HepG2 (cell line): ENCODE results near the gene MRPL37. TPM values are rescaled to one million over a fixed set of nuclear protein-coding genes. Genes with fewer than 3 reads are reported as not detected.

Experiments used
- ARID4A ChIP-seq: sonication (generic); formaldehyde crosslinking; IDR thresholded peaks from 2 replicates; pipeline ENCODE4 v1.5.0; 2020; ENCODE audit warnings: mild to moderate bottlenecking, missing genetic modification reagents, borderline replicate concordance
- CBX1 ChIP-seq: IDR thresholded peaks from one replicate; pipeline ENCODE4 v1.6.1; 2016; ENCODE audit warnings: antibody characterized with exemption, low read depth
- ELF1 ChIP-seq: sonication (generic); formaldehyde crosslinking; IDR thresholded peaks from 2 replicates; pipeline ENCODE4 v1.4.0; 2020; ENCODE audit warnings: missing genetic modification reagents
- HOXA7 ChIP-seq: sonication (generic); formaldehyde crosslinking; IDR thresholded peaks from 2 replicates; pipeline ENCODE4 v1.8.1; 2022; ENCODE audit warnings: mild to moderate bottlenecking, missing genetic modification reagents, moderate library complexity
- KLF11 ChIP-seq: IDR thresholded peaks from 2 replicates; pipeline ENCODE4 v1.6.1; 2016; ENCODE audit warnings: missing compliant biosample characterization
- RNF219 ChIP-seq: sonication (generic); formaldehyde crosslinking; IDR thresholded peaks from 2 replicates; pipeline ENCODE4 v1.5.0; 2020; ENCODE audit warnings: mild to moderate bottlenecking, missing genetic modification reagents
- SKI ChIP-seq: fragments of 450-650 bp; IDR thresholded peaks from one replicate; pipeline ENCODE4 v1.6.1; 2018; ENCODE audit warnings: mild to moderate bottlenecking; ENCODE audit not compliant: partially characterized antibody
- SSRP1 ChIP-seq: IDR thresholded peaks from 2 replicates; pipeline ENCODE4 v1.6.1; 2016; ENCODE audit warnings: control low read depth
- ZBTB34 ChIP-seq: sonication (generic); formaldehyde crosslinking; IDR thresholded peaks from 2 replicates; pipeline ENCODE4 v1.8.0; 2022; ENCODE audit warnings: mild to moderate bottlenecking, missing genetic modification reagents
- ZNF143 ChIP-seq: sonication (generic); formaldehyde crosslinking; IDR thresholded peaks from 2 replicates; pipeline ENCODE4 v1.4.0; 2020; ENCODE audit warnings: missing genetic modification reagents
- ZNF274 ChIP-seq: sonication (generic); formaldehyde crosslinking; IDR thresholded peaks from 2 replicates; pipeline ENCODE4 v1.5.1; 2020; ENCODE audit warnings: mild to moderate bottlenecking, missing genetic modification reagents
- ZNF292 ChIP-seq: sonication (generic); formaldehyde crosslinking; IDR thresholded peaks from 2 replicates; pipeline ENCODE4 v1.8.1; 2022; ENCODE audit warnings: mild to moderate bottlenecking, low read depth, missing genetic modification reagents, borderline replicate concordance
- ZNF792 ChIP-seq: IDR thresholded peaks from 2 replicates; pipeline ENCODE4 v1.6.1; 2016
- polyA plus RNA-seq, 8 experiments: library from polyadenylated mRNA; depleted of rRNA in 3 of 8; stranded (reverse) in 7 of 8; unstranded in 1 of 8; fragments of >200 nt; fragmentation: Illumina TruSeq in 4 of 8; extraction: Trizol in 4 of 8; gene quantifications; 2 replicates each; pipeline versions ENCODE4 v1.2.1 to v1.2.3, GENCODE V29; 2011 to 2016; ENCODE audit warnings: low read depth in 4 of 8, missing spikeins in 1 of 8, mixed read lengths in 1 of 8; ENCODE audit not compliant: insufficient read depth in 1 of 8
- total RNA-seq, 5 experiments: library from RNA; depleted of rRNA; stranded (reverse); fragments of >200 nt; fragmentation: Illumina TruSeq; extraction: Trizol; gene quantifications; 2 replicates each; pipeline ENCODE4 v1.2.3, GENCODE V29; 2016; ENCODE audit warnings: low read depth in 1 of 5
- TF ChIP-seq, protein P1 (sequence below): sonication (generic); formaldehyde crosslinking; IDR thresholded peaks from 2 replicates; pipeline ENCODE4 v1.9.0; 2021; ENCODE audit warnings: missing genetic modification reagents, borderline replicate concordance
- TF ChIP-seq, protein P2 (sequence below): sonication (generic); formaldehyde crosslinking; IDR thresholded peaks from 2 replicates; pipeline ENCODE4 v1.5.1; 2020; ENCODE audit warnings: mild to moderate bottlenecking, missing genetic modification reagents, moderate library complexity

The MRPL37 gene
- total and polyA plus RNA-seq, 2 of the 13 experiments (the other 11 are each of a cell fraction or from before 2014, with no cell fraction given), result 31.7 to 127 TPM

DNA sequence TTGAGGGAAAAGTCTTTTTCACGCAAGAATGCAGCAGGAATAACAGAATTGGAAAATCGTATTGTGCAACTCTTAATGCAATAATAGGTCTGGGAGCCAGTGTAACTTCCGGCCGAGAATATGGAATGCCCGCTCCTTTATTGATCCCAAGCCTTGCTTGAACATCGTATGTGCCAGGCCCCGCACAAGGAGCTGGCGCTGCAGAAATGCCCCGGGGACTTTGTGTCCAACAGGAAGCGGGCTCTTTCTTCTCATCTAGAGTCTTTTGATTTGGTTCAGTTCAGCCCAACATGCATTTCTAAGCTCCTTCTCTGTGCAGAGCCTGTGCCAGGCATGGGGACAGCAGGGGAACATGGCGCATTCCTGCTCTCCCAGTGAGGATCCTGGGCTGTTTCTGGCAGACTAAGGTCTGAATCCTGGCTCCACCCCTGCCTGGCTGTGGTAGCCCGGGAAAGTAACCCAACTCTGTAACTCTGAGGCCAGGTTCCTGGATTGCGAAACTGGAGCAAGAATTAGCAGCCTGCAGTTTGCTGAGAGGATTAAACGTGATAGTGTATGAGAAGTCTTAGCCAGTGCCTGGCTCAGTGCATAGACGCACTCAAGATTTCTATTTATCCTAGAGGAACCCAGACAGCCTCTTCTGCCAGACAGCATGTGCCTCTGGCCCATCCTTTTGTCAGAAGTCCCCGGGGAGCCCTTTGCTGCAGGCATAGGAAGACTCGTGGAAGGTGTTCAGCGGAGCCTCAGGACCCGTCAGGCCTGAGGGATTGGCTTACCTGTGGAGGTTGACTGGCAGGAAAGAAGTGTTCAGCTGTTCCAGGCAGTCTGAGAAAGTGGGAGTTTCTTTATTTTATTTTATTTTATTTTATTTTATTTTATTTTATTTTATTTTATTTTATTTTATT is 46.2 kb upstream of the MRPL37 start (continued):
- TF ChIP-seq KLF11 (CRISPR knock-in tag) (no peak), ZBTB34 (CRISPR knock-in tag) (0 out of 2 replicates have a peak, but pooled peaks have one; percentile 25), RNF219 (CRISPR knock-in tag) (no peak), ZNF792 (CRISPR knock-in tag) (peak; percentile 62; the same call in 1 of the 2 replicates), ELF1 (peak; percentile 58; the same call in 1 of the 2 replicates), CBX1 (no peak), ZNF292 (CRISPR knock-in tag) (peak; percentile 90; the same call in 1 of the 2 replicates), ARID4A (CRISPR knock-in tag) (peak; percentile 41; the same call in 1 of the 2 replicates), ZNF274 (no peak), ZNF143 (CRISPR knock-in tag) (0 out of 2 replicates have a peak, but pooled peaks have one; percentile 12), SSRP1 (CRISPR knock-in tag) (no peak), SKI (peak; percentile 23), HOXA7 (no peak)
- TF ChIP-seq, protein P1, sequence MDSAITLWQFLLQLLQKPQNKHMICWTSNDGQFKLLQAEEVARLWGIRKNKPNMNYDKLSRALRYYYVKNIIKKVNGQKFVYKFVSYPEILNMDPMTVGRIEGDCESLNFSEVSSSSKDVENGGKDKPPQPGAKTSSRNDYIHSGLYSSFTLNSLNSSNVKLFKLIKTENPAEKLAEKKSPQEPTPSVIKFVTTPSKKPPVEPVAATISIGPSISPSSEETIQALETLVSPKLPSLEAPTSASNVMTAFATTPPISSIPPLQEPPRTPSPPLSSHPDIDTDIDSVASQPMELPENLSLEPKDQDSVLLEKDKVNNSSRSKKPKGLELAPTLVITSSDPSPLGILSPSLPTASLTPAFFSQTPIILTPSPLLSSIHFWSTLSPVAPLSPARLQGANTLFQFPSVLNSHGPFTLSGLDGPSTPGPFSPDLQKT (CRISPR knock-in tag), result no peak
- TF ChIP-seq, protein P2, sequence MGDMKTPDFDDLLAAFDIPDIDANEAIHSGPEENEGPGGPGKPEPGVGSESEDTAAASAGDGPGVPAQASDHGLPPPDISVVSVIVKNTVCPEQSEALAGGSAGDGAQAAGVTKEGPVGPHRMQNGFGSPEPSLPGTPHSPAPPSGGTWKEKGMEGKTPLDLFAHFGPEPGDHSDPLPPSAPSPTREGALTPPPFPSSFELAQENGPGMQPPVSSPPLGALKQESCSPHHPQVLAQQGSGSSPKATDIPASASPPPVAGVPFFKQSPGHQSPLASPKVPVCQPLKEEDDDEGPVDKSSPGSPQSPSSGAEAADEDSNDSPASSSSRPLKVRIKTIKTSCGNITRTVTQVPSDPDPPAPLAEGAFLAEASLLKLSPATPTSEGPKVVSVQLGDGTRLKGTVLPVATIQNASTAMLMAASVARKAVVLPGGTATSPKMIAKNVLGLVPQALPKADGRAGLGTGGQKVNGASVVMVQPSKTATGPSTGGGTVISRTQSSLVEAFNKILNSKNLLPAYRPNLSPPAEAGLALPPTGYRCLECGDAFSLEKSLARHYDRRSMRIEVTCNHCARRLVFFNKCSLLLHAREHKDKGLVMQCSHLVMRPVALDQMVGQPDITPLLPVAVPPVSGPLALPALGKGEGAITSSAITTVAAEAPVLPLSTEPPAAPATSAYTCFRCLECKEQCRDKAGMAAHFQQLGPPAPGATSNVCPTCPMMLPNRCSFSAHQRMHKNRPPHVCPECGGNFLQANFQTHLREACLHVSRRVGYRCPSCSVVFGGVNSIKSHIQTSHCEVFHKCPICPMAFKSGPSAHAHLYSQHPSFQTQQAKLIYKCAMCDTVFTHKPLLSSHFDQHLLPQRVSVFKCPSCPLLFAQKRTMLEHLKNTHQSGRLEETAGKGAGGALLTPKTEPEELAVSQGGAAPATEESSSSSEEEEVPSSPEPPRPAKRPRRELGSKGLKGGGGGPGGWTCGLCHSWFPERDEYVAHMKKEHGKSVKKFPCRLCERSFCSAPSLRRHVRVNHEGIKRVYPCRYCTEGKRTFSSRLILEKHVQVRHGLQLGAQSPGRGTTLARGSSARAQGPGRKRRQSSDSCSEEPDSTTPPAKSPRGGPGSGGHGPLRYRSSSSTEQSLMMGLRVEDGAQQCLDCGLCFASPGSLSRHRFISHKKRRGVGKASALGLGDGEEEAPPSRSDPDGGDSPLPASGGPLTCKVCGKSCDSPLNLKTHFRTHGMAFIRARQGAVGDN (CRISPR knock-in tag), result peak; percentile 26; the same call in 1 of the 2 replicates
